Kidney glomerular epithelial cell (primary cell): ENCODE data around the gene PLA2G6.
"Not testable (repeated sequence)": the region's sequence is repeated elsewhere in the genome, so short reads cannot be mapped to it uniquely, and the experiment has no call there.

Source experiments
- DNase-seq: peaks from one replicate; lab custom pipeline; 2025; lab: John Stamatoyannopoulos, UW

PLA2G6 gene

GRCh38 chr22:38129856-38130255 lies 51.8 kb downstream of the PLA2G6 start:
- DNase-seq: no peak

GRCh38 chr22:38129021-38129420 lies 52.6 kb downstream of the PLA2G6 start:
- DNase-seq: no peak

- no peak for DNase-seq
Observed at GRCh38 chr22:38127869-38128268, 53.8 kb downstream of the PLA2G6 start.

- DNase-seq: no peak
Observed at GRCh38 chr22:38126928-38127668, 54.5 kb downstream of the PLA2G6 start.

- no peak for DNase-seq
Observed at GRCh38 chr22:38125751-38126201, 55.9 kb downstream of the PLA2G6 start.

GRCh38 chr22:38125038-38125610 lies 56.5 kb downstream of the PLA2G6 start:
- no peak for DNase-seq

GRCh38 chr22:38124236-38124974 lies 57.2 kb downstream of the PLA2G6 start:
- DNase-seq: no peak

GRCh38 chr22:38122616-38123015 lies 59.0 kb downstream of the PLA2G6 start:
- no peak for DNase-seq

- no peak for DNase-seq
Observed at GRCh38 chr22:38120359-38121110, 61.1 kb downstream of the PLA2G6 start.

- DNase-seq: not testable (repeated sequence)
Observed at GRCh38 chr22:38118747-38119146, 62.9 kb downstream of the PLA2G6 start.

GRCh38 chr22:38118182-38118581 lies 63.4 kb downstream of the PLA2G6 start:
- DNase-seq: no peak

GRCh38 chr22:38117556-38117955 lies 64.1 kb downstream of the PLA2G6 start:
- not testable (repeated sequence) for DNase-seq

GRCh38 chr22:38115423-38116205 lies 66.0 kb downstream of the PLA2G6 start:
- no peak for DNase-seq

- peak; percentile 30 for DNase-seq
Observed at GRCh38 chr22:38114484-38115398, 66.9 kb downstream of the PLA2G6 start.

GRCh38 chr22:38112381-38112780 lies 69.2 kb downstream of the PLA2G6 start:
- no peak for DNase-seq

GRCh38 chr22:38111925-38112355 lies 69.7 kb downstream of the PLA2G6 start:
- no peak for DNase-seq

- DNase-seq: peak; percentile 56
Observed at GRCh38 chr22:38110863-38111852, 70.5 kb downstream of the PLA2G6 start.

- DNase-seq: peak; percentile 71
Observed at GRCh38 chr22:38110008-38110862, 71.4 kb downstream of the PLA2G6 start, which contains the start of gene BAIAP2L2. Gene BAIAP2L2 (minus strand): TSS chr22:38110684. CDS start chr22:38110525, 159 bp downstream.
